ENCODE data around the gene SNRPD2.

DNA sequence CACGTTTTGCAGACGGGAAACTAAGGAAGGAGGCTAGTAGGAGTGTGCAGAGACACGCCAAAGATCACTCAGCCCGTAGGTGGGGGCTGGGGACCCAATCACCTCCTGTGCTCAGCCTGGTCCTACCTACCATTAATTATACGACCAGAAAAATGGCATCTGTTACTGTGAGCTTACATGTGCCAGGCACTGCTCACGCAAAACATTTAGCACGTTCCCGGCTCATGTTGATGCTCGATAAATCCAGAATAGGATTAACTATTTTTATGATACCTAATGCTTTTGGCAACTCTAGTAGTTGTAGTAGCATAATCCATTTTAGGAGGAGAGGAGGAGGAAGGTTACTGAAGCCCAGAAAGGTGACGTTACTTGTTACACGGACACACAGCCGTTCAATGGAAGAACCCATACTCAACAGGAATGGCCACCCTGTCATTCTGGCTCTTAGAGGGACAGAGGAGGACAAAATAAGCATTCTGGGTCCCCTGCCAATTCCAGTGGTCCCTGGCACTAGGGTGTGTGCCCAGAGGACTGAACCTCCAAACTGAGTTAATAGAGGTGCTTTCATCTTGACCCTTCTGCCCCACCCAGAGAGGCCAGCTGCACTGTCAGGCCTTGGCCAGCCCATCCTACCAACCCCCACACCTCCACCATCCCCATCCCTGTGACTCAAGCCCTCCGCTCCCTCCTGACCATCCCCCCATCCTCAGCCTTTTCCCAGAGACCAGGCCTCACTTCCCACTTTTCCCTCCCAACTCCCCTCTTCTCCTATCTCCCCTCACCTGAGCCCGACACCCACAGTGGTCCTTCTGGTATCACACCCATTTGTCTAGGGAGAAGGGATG lies 47.6 kb downstream of the SNRPD2 start:
- TF ChIP-seq, protein P1, sequence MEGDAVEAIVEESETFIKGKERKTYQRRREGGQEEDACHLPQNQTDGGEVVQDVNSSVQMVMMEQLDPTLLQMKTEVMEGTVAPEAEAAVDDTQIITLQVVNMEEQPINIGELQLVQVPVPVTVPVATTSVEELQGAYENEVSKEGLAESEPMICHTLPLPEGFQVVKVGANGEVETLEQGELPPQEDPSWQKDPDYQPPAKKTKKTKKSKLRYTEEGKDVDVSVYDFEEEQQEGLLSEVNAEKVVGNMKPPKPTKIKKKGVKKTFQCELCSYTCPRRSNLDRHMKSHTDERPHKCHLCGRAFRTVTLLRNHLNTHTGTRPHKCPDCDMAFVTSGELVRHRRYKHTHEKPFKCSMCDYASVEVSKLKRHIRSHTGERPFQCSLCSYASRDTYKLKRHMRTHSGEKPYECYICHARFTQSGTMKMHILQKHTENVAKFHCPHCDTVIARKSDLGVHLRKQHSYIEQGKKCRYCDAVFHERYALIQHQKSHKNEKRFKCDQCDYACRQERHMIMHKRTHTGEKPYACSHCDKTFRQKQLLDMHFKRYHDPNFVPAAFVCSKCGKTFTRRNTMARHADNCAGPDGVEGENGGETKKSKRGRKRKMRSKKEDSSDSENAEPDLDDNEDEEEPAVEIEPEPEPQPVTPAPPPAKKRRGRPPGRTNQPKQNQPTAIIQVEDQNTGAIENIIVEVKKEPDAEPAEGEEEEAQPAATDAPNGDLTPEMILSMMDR (conservative IDR thresholded peaks at IDR 0.05), result no peak
- TF ChIP-seq ZFX (IDR thresholded peaks at IDR 0.05), result no peak
